Measurements from ENCODE around the gene LGALS7.

Gene LGALS7

GRCh38 chr19:38740932-38741331 is 32.4 kb downstream of the LGALS7 start:
- Mint-ChIP-seq H3K4me1 (peaks cover 14% of the 10 kb centered on the region), H3K36me3 (no peaks in the 10 kb centered on the region), H3K27me3 (peaks cover 3% of the 10 kb centered on the region), H3K4me3 (no peak overlapping the region), H3K9me3 (no peaks in the 10 kb centered on the region), H3K27ac (no peak overlapping the region)

- Mint-ChIP-seq H3K4me1 (peaks cover 17% of the 10 kb centered on the region), H3K27ac (no peak overlapping the region), H3K4me3 (no peak overlapping the region), H3K36me3 (no peaks in the 10 kb centered on the region), H3K27me3 (peaks cover 3% of the 10 kb centered on the region), H3K9me3 (no peaks in the 10 kb centered on the region)
Observed at GRCh38 chr19:38740257-38740592, 33.1 kb downstream of the LGALS7 start.

GRCh38 chr19:38739440-38740256 is 33.7 kb downstream of the LGALS7 start:
- Mint-ChIP-seq H3K9me3 (no peaks in the 10 kb centered on the region), H3K4me3 (no peak overlapping the region), H3K36me3 (no peaks in the 10 kb centered on the region), H3K4me1 (peaks cover 22% of the 10 kb centered on the region), H3K27me3 (peaks cover 3% of the 10 kb centered on the region), H3K27ac (peak overlapping the region; percentile 43)

GRCh38 chr19:38737921-38738737 is 35.2 kb downstream of the LGALS7 start:
- H3K4me1 Mint-ChIP-seq, result peaks cover 29% of the 10 kb centered on the region
- H3K9me3 Mint-ChIP-seq, result no peaks in the 10 kb centered on the region
- peak overlapping the region; percentile 60 for H3K27ac Mint-ChIP-seq
- no peaks in the 10 kb centered on the region for H3K36me3 Mint-ChIP-seq
- H3K27me3 Mint-ChIP-seq, result peaks cover 3% of the 10 kb centered on the region
- peak overlapping the region; percentile 62 for H3K4me3 Mint-ChIP-seq

GRCh38 chr19:38737281-38737865 is 35.9 kb downstream of the LGALS7 start:
- Mint-ChIP-seq H3K36me3 (no peaks in the 10 kb centered on the region), H3K4me3 (peak overlapping the region; percentile 62), H3K9me3 (no peaks in the 10 kb centered on the region), H3K4me1 (peaks cover 29% of the 10 kb centered on the region), H3K27ac (peak overlapping the region; percentile 60), H3K27me3 (peaks cover 3% of the 10 kb centered on the region)

GRCh38 chr19:38736413-38737280 is 36.7 kb downstream of the LGALS7 start:
- no peaks in the 10 kb centered on the region for H3K9me3 Mint-ChIP-seq
- H3K27ac Mint-ChIP-seq, result no peak overlapping the region
- H3K36me3 Mint-ChIP-seq, result no peaks in the 10 kb centered on the region
- peaks cover 3% of the 10 kb centered on the region for H3K27me3 Mint-ChIP-seq
- peak overlapping the region; percentile 59 for H3K4me3 Mint-ChIP-seq
- peaks cover 29% of the 10 kb centered on the region for H3K4me1 Mint-ChIP-seq

GRCh38 chr19:38736036-38736412 is 37.3 kb downstream of the LGALS7 start:
- Mint-ChIP-seq H3K4me1 (peaks cover 29% of the 10 kb centered on the region), H3K36me3 (no peaks in the 10 kb centered on the region), H3K27me3 (peaks cover 3% of the 10 kb centered on the region), H3K4me3 (no peak overlapping the region), H3K27ac (no peak overlapping the region), H3K9me3 (no peaks in the 10 kb centered on the region)

- no peaks in the 10 kb centered on the region for H3K36me3 Mint-ChIP-seq
- H3K27me3 Mint-ChIP-seq, result peaks cover 3% of the 10 kb centered on the region
- H3K4me3 Mint-ChIP-seq, result peak overlapping the region; percentile 78
- no peaks in the 10 kb centered on the region for H3K9me3 Mint-ChIP-seq
- peaks cover 31% of the 10 kb centered on the region for H3K4me1 Mint-ChIP-seq
- H3K27ac Mint-ChIP-seq, result peak overlapping the region; percentile 78
Observed at GRCh38 chr19:38735257-38735686, 38.0 kb downstream of the LGALS7 start.

GRCh38 chr19:38734426-38735256 is 38.7 kb downstream of the LGALS7 start:
- H3K27ac Mint-ChIP-seq, result peak overlapping the region; percentile 78
- H3K9me3 Mint-ChIP-seq, result no peaks in the 10 kb centered on the region

GRCh38 chr19:38734176-38734425 is 39.2 kb downstream of the LGALS7 start:
- H3K4me1 Mint-ChIP-seq, result peaks cover 38% of the 10 kb centered on the region
- no peaks in the 10 kb centered on the region for H3K9me3 Mint-ChIP-seq
- peaks cover 3% of the 10 kb centered on the region for H3K27me3 Mint-ChIP-seq
- H3K27ac Mint-ChIP-seq, result no peak overlapping the region
- H3K4me3 Mint-ChIP-seq, result no peak overlapping the region
- no peaks in the 10 kb centered on the region for H3K36me3 Mint-ChIP-seq

More at GRCh38 chr19:38734426-38735256, 38.7 kb downstream of the LGALS7 start:
- peaks cover 35% of the 10 kb centered on the region for H3K4me1 Mint-ChIP-seq
- peaks cover 3% of the 10 kb centered on the region for H3K27me3 Mint-ChIP-seq
- H3K4me3 Mint-ChIP-seq, result peak overlapping the region; percentile 78
- H3K36me3 Mint-ChIP-seq, result no peaks in the 10 kb centered on the region

- Mint-ChIP-seq H3K36me3 (no peaks in the 10 kb centered on the region), H3K9me3 (no peaks in the 10 kb centered on the region), H3K4me1 (peaks cover 36% of the 10 kb centered on the region), H3K4me3 (no peak overlapping the region), H3K27ac (no peak overlapping the region), H3K27me3 (peaks cover 3% of the 10 kb centered on the region)
Observed at GRCh38 chr19:38733493-38734175, 39.7 kb downstream of the LGALS7 start.

- Mint-ChIP-seq H3K27ac (no peak overlapping the region), H3K4me1 (peaks cover 33% of the 10 kb centered on the region), H3K36me3 (no peaks in the 10 kb centered on the region), H3K4me3 (no peak overlapping the region), H3K9me3 (no peaks in the 10 kb centered on the region), H3K27me3 (peaks cover 3% of the 10 kb centered on the region)
Observed at GRCh38 chr19:38733241-38733492, 40.1 kb downstream of the LGALS7 start.

- Mint-ChIP-seq H3K4me1 (peaks cover 28% of the 10 kb centered on the region), H3K27me3 (no peaks in the 10 kb centered on the region), H3K36me3 (no peaks in the 10 kb centered on the region), H3K9me3 (no peaks in the 10 kb centered on the region), H3K4me3 (no peak overlapping the region), H3K27ac (peak overlapping the region; percentile 79)
Observed at GRCh38 chr19:38731654-38732301, 41.5 kb downstream of the LGALS7 start.
